GM12875 (cell line): ENCODE results near the gene JAKMIP2.

Experiments
- H3K4me3 ChIP-seq: one replicate; pipeline ENCODE4 v1.5.1; 2011; ENCODE audit warnings: low read depth, low read length, control low read depth
- CTCF ChIP-seq: IDR thresholded peaks from 2 replicates; pipeline ENCODE4 v1.5.1; 2011; ENCODE audit warnings: low read depth, mild to moderate bottlenecking, control low read depth, inconsistent platforms, low read length, moderate library complexity, borderline replicate concordance; ENCODE audit not compliant: insufficient read depth

JAKMIP2 gene

GRCh38 chr5:147544556-147544955 is 238.0 kb downstream of the JAKMIP2 start:
- no peak for TF ChIP-seq CTCF
- H3K4me3 ChIP-seq, result no peak overlapping the region

- TF ChIP-seq CTCF, result no peak
- no peak overlapping the region for H3K4me3 ChIP-seq
Measured at GRCh38 chr5:147539053-147539452, 243.5 kb downstream of the JAKMIP2 start.

GRCh38 chr5:147538236-147538635 is 244.3 kb downstream of the JAKMIP2 start:
- TF ChIP-seq CTCF, result no peak
- no peak overlapping the region for H3K4me3 ChIP-seq
